ENCODE measurements around the gene ELL.

GRCh38 chr19:18503337-18503970 lies 18.4 kb downstream of the ELL start:
- TF ChIP-seq CTCF (conservative IDR thresholded peaks at IDR 0.05), result no peak
- TF ChIP-seq EZH2 (IDR thresholded peaks at IDR 0.05; ENCODE audit: low read depth), result no peak
